Duodenal mucosa (tissue), 2 donors: ENCODE measurements around the gene ABI3BP.

Experiments
- H3K27ac ChIP-seq: one replicate; pipeline ENCODE4 v1.7.0; 2013; ENCODE audit warnings: low read depth, low read length
- H3K27me3 ChIP-seq, 2 donors: one replicate each; pipeline ENCODE4 v1.7.0; 2013; ENCODE audit warnings: low read length in 2 of 2, control low read depth in 1 of 2; ENCODE audit not compliant: insufficient read depth in 2 of 2, control insufficient read depth in 1 of 2
- H3K36me3 ChIP-seq, 2 donors: one replicate each; pipeline ENCODE4 v1.7.0; 2013; ENCODE audit warnings: low read length in 2 of 2, control low read depth in 1 of 2; ENCODE audit not compliant: insufficient read depth in 2 of 2, control insufficient read depth in 1 of 2
- H3K4me1 ChIP-seq, 2 donors: one replicate each; pipeline ENCODE4 v1.7.0; 2013; ENCODE audit warnings: low read length in 2 of 2, control low read depth in 1 of 2; ENCODE audit not compliant: insufficient read depth in 2 of 2, control insufficient read depth in 1 of 2
- H3K4me3 ChIP-seq, 2 donors: one replicate each; pipeline ENCODE4 v1.7.0; 2013; ENCODE audit warnings: low read length in 2 of 2, low read depth in 1 of 2
- H3K9ac ChIP-seq, 2 donors: one replicate each; pipeline ENCODE4 v1.7.0; 2013; ENCODE audit warnings: low read length in 2 of 2, low read depth in 1 of 2
- H3K9me3 ChIP-seq, 2 donors: one replicate each; pipeline ENCODE4 v1.7.0; 2013; ENCODE audit warnings: low read length in 2 of 2, control low read depth in 1 of 2; ENCODE audit not compliant: control insufficient read depth in 1 of 2

ABI3BP gene

GRCh38 chr3:100759159-100759558 lies 234.1 kb downstream of the ABI3BP start:
- Histone ChIP-seq H3K9ac (no peak overlapping the region), H3K9me3 (no peaks in the 10 kb centered on the region), H3K27ac (no peak overlapping the region), H3K36me3 (peaks cover 4 to 6% of the 10 kb centered on the region in 2 donors), H3K27me3 (no peaks in the 10 kb centered on the region), H3K4me1 (peaks cover 4 to 7% of the 10 kb centered on the region in 2 donors), H3K4me3 (no peak overlapping the region)

- Histone ChIP-seq H3K4me3 (no peak overlapping the region), H3K27me3 (no peaks in the 10 kb centered on the region), H3K9me3 (no peaks in the 10 kb centered on the region), H3K36me3 (peaks cover 4 to 19% of the 10 kb centered on the region in 2 donors), H3K9ac (no peak overlapping the region), H3K4me1 (peaks cover 4 to 7% of the 10 kb centered on the region in 2 donors), H3K27ac (no peak overlapping the region)
Observed at GRCh38 chr3:100756441-100756840, 236.8 kb downstream of the ABI3BP start.

GRCh38 chr3:100754563-100755334 lies 238.5 kb downstream of the ABI3BP start:
- Histone ChIP-seq H3K4me1 (peaks cover under 1 to 1% of the 10 kb centered on the region in 2 donors), H3K36me3 (peaks cover 4 to 28% of the 10 kb centered on the region in 2 donors), H3K27me3 (no peaks in the 10 kb centered on the region), H3K9ac (no peak overlapping the region), H3K27ac (no peak overlapping the region), H3K4me3 (no peak overlapping the region), H3K9me3 (no peaks in the 10 kb centered on the region)

DNA sequence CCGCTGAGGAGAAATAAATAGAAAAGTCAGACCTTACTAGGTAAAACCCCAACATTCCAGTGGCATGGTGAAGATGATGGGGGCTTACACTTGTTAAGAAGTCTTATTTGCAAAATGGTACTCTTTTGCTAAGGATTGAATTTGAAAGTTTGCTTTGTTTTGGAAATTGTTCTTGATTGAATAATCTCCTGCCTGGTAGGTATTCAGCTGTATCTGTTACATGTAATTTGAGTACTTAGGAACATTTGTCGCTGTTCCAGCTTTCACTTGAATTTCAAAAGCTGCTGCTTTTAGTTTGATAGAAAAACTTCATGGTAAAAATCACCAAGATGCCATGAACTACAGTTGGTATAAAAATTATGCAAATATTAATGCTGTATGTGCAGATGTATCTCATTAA lies 239.4 kb downstream of the ABI3BP start:
- H3K9ac ChIP-seq: no peak overlapping the region
- no peak overlapping the region for H3K4me3 ChIP-seq
- H3K36me3 ChIP-seq: peaks cover 8 to 37% of the 10 kb centered on the region in 2 donors
- no peaks in the 10 kb centered on the region for H3K27me3 ChIP-seq
- H3K4me1 ChIP-seq: no peaks in the 10 kb centered on the region
- no peak overlapping the region for H3K27ac ChIP-seq
- H3K9me3 ChIP-seq: no peaks in the 10 kb centered on the region

GRCh38 chr3:100748967-100749366 lies 244.3 kb downstream of the ABI3BP start:
- Histone ChIP-seq H3K27ac (no peak overlapping the region), H3K9ac (no peak overlapping the region), H3K27me3 (no peaks in the 10 kb centered on the region), H3K36me3 (peaks cover 30 to 75% of the 10 kb centered on the region in 2 donors), H3K4me1 (no peaks in the 10 kb centered on the region), H3K4me3 (no peak overlapping the region), H3K9me3 (no peaks in the 10 kb centered on the region)

DNA sequence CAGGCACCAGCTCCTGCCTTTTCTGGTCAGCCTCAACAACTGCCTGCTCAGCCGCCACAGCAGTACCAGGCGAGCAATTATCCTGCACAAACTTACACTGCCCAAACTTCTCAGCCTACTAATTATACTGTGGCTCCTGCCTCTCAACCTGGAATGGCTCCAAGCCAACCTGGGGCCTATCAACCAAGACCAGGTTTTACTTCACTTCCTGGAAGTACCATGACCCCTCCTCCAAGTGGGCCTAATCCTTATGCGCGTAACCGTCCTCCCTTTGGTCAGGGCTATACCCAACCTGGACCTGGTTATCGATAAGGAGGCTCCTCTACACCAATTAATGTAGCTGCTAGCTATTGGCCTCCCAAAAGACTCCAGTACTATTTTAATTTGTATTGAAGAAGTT lies 245.0 kb downstream of the ABI3BP start:
- H3K27me3 ChIP-seq: no peaks in the 10 kb centered on the region
- H3K27ac ChIP-seq: no peak overlapping the region
- H3K4me3 ChIP-seq: no peak overlapping the region
- H3K36me3 ChIP-seq: peaks cover 34 to 74% of the 10 kb centered on the region in 2 donors
- H3K9ac ChIP-seq: no peak overlapping the region
- H3K4me1 ChIP-seq: no peaks in the 10 kb centered on the region
- H3K9me3 ChIP-seq: no peaks in the 10 kb centered on the region

GRCh38 chr3:100746092-100746491 lies 247.1 kb downstream of the ABI3BP start:
- no peaks in the 10 kb centered on the region for H3K27me3 ChIP-seq
- H3K9me3 ChIP-seq: no peaks in the 10 kb centered on the region
- H3K36me3 ChIP-seq: peaks cover 40 to 81% of the 10 kb centered on the region in 2 donors
- no peak overlapping the region for H3K27ac ChIP-seq
- H3K9ac ChIP-seq: no peak overlapping the region
- H3K4me1 ChIP-seq: no peaks in the 10 kb centered on the region
- no peak overlapping the region for H3K4me3 ChIP-seq

DNA sequence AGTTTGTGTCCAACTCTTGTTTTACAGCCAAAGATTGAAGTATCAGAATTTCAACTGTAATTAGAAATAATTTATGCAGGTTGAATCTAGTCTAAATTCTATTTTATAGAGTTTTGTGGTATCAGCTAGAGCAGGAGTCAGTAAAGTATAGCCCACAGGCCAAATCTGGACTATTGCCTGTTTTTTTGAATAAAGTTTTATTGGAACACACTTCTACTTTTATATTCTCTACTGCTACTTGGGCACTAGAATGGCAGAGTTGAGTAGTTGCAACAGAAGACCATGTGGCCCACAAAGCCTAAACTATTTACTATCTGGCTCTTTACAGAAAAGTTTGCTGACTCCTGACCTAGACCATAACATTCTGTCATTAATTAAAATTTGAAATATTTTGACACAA lies 247.6 kb downstream of the ABI3BP start:
- Histone ChIP-seq H3K9me3 (no peaks in the 10 kb centered on the region), H3K4me3 (no peak overlapping the region), H3K4me1 (no peaks in the 10 kb centered on the region), H3K27ac (no peak overlapping the region), H3K9ac (no peak overlapping the region), H3K27me3 (no peaks in the 10 kb centered on the region), H3K36me3 (peaks cover 40 to 80% of the 10 kb centered on the region in 2 donors)

DNA sequence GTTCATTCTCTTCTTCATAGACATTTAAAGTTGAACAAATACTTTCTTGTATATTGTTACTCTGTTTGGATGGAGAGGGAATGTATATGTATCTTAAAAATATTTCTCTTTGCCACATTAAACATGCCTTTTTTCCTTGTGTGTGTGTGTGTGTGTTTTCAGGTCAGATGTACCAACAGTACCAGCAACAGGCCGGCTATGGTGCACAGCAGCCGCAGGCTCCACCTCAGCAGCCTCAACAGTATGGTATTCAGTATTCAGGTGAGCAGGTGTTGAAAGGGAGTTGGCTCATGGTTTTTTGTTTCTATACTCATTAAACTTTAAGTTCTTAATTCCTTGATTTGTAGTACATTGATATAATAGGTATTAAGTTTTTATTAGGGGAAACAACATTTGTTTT lies 248.6 kb downstream of the ABI3BP start:
- Histone ChIP-seq H3K36me3 (peaks cover 43 to 83% of the 10 kb centered on the region in 2 donors), H3K27ac (no peak overlapping the region), H3K27me3 (no peaks in the 10 kb centered on the region), H3K9me3 (no peaks in the 10 kb centered on the region), H3K4me3 (no peak overlapping the region), H3K4me1 (no peaks in the 10 kb centered on the region), H3K9ac (no peak overlapping the region)

DNA sequence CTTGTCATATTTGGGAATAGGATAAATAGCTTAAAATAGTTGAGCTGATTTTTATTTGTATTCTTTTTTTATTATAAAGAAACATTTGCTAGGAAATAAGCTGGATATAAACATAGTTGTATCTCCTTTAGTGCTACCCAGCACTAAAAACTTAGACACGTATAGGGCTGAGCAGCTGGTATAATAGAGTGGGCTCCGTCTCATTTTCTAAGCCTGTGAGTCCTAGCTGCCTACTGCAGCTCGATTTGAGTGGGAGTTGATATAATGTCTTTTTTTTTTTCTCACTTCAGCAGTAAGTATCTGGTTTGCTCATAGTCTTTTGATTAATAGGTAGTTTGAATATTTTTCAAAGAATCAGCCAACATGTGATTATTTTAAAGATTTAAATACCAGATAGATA lies 249.7 kb downstream of the ABI3BP start:
- Histone ChIP-seq H3K9me3 (no peaks in the 10 kb centered on the region), H3K4me3 (no peak overlapping the region), H3K36me3 (peaks cover 43 to 82% of the 10 kb centered on the region in 2 donors), H3K9ac (no peak overlapping the region), H3K27me3 (no peaks in the 10 kb centered on the region), H3K4me1 (no peaks in the 10 kb centered on the region), H3K27ac (no peak overlapping the region)
